ENCODE measurements around the gene PHGDH. TPM values are rescaled to one million over a fixed set of nuclear protein-coding genes. Genes with fewer than 3 reads are reported as not detected.
A peak's percentile ranks its signal among the peaks of the same experiment; 100 is the strongest.
"Not testable (repeated sequence)": the region's sequence is repeated elsewhere in the genome, so short reads cannot be mapped to it uniquely, and the experiment has no call there.

Gene PHGDH
- polyA plus RNA-seq, 3 donors: 238 to 292 (median 288) TPM

GRCh38 chr1:119696863-119697262 lies 14.9 kb upstream of the PHGDH start:
- DNase-seq (ENCODE audit: low read depth in 3 of 3, low spot score in 2 of 3): not testable (repeated sequence)

- no peak for DNase-seq (ENCODE audit: low read depth in 3 of 3, low spot score in 2 of 3)
Observed at GRCh38 chr1:119697598-119697997, 14.1 kb upstream of the PHGDH start.

GRCh38 chr1:119700326-119700725 lies 11.4 kb upstream of the PHGDH start:
- no peak for DNase-seq (ENCODE audit: low read depth in 3 of 3, low spot score in 2 of 3)

- no peak for DNase-seq (ENCODE audit: low read depth in 3 of 3, low spot score in 2 of 3)
Observed at GRCh38 chr1:119701659-119702058, 10.1 kb upstream of the PHGDH start.

GRCh38 chr1:119702384-119702783 lies 9.3 kb upstream of the PHGDH start:
- DNase-seq (ENCODE audit: low read depth in 3 of 3, low spot score in 2 of 3): no peak

GRCh38 chr1:119703666-119704450 lies 7.9 kb upstream of the PHGDH start:
- DNase-seq (ENCODE audit: low read depth in 3 of 3, low spot score in 2 of 3): no peak

- not testable (repeated sequence) for DNase-seq (ENCODE audit: low read depth in 3 of 3, low spot score in 2 of 3)
Observed at GRCh38 chr1:119706599-119706998, 5.1 kb upstream of the PHGDH start.

GRCh38 chr1:119711356-119711803 lies 354 bp upstream of the PHGDH start:
- DNase-seq (ENCODE audit: low read depth in 3 of 3, low spot score in 2 of 3): not testable (repeated sequence)

GRCh38 chr1:119712342-119713038 lies 756 bp downstream of the PHGDH start:
- peak in 2 of 3 donors; percentile 52 to 59 for DNase-seq (ENCODE audit: low read depth in 3 of 3, low spot score in 2 of 3)

GRCh38 chr1:119713039-119713748 lies 1.5 kb downstream of the PHGDH start:
- peak in 1 of 3 donors; percentile 18 for DNase-seq (ENCODE audit: low read depth in 3 of 3, low spot score in 2 of 3)

- DNase-seq (ENCODE audit: low read depth in 3 of 3, low spot score in 2 of 3): peak in 1 of 3 donors; percentile 35
Observed at GRCh38 chr1:119713749-119714456, 2.2 kb downstream of the PHGDH start.

- no peak for DNase-seq (ENCODE audit: low read depth in 3 of 3, low spot score in 2 of 3)
Observed at GRCh38 chr1:119714583-119714982, 2.8 kb downstream of the PHGDH start.

GRCh38 chr1:119715542-119715941 lies 3.8 kb downstream of the PHGDH start:
- peak in 2 of 3 donors; percentile 53 to 60 for DNase-seq (ENCODE audit: low read depth in 3 of 3, low spot score in 2 of 3)

- DNase-seq (ENCODE audit: low read depth in 3 of 3, low spot score in 2 of 3): no peak
Observed at GRCh38 chr1:119718409-119718808, 6.7 kb downstream of the PHGDH start.

- DNase-seq (ENCODE audit: low read depth in 3 of 3, low spot score in 2 of 3): no peak
Observed at GRCh38 chr1:119718972-119719371, 7.2 kb downstream of the PHGDH start.

- no peak for DNase-seq (ENCODE audit: low read depth in 3 of 3, low spot score in 2 of 3)
Observed at GRCh38 chr1:119720866-119721440, 9.2 kb downstream of the PHGDH start.

- DNase-seq (ENCODE audit: low read depth in 3 of 3, low spot score in 2 of 3): no peak
Observed at GRCh38 chr1:119721896-119722295, 10.2 kb downstream of the PHGDH start.

GRCh38 chr1:119724611-119725218 lies 13.0 kb downstream of the PHGDH start:
- DNase-seq (ENCODE audit: low read depth in 3 of 3, low spot score in 2 of 3): no peak

GRCh38 chr1:119725626-119726025 lies 13.9 kb downstream of the PHGDH start:
- no peak for DNase-seq (ENCODE audit: low read depth in 3 of 3, low spot score in 2 of 3)

GRCh38 chr1:119727991-119728390 lies 16.3 kb downstream of the PHGDH start:
- no peak for DNase-seq (ENCODE audit: low read depth in 3 of 3, low spot score in 2 of 3)
